LHCN-M2 (cell line): ENCODE results near the gene SDC1. TPM values are rescaled to one million over a fixed set of nuclear protein-coding genes. Genes with fewer than 3 reads are reported as not detected.
"Not testable (repeated sequence)": the region's sequence is repeated elsewhere in the genome, so short reads cannot be mapped to it uniquely, and the experiment has no call there.

Experiments used
- DNase-seq: peaks from one replicate; pipeline ENCODE4 v3.0.0-alpha.2; 2012; ENCODE audit warnings: low read depth
- total RNA-seq: library from RNA; depleted of rRNA; stranded (reverse); fragments of >200 nt; gene quantifications from 2 replicates; pipeline ENCODE4 v1.2.3, GENCODE V29; 2014

Gene SDC1
- total RNA-seq, 1 experiment from 2014 or later = 73.1 TPM

- DNase-seq = no peak
Observed at GRCh38 chr2:20196657-20197161, 28.2 kb downstream of the SDC1 start.

GRCh38 chr2:20196053-20196656 lies 28.8 kb downstream of the SDC1 start:
- DNase-seq = no peak

GRCh38 chr2:20195431-20196033 lies 29.4 kb downstream of the SDC1 start:
- no peak for DNase-seq

- DNase-seq = not testable (repeated sequence)
Observed at GRCh38 chr2:20195016-20195411, 29.9 kb downstream of the SDC1 start.

- DNase-seq = no peak
Observed at GRCh38 chr2:20194097-20195015, 30.6 kb downstream of the SDC1 start.

- DNase-seq = no peak
Observed at GRCh38 chr2:20193185-20193584, 31.7 kb downstream of the SDC1 start.

- DNase-seq = no peak
Observed at GRCh38 chr2:20192781-20193180, 32.1 kb downstream of the SDC1 start.

GRCh38 chr2:20191714-20192569 lies 33.0 kb downstream of the SDC1 start:
- DNase-seq = no peak

- DNase-seq = no peak
Observed at GRCh38 chr2:20190876-20191713, 33.8 kb downstream of the SDC1 start.

GRCh38 chr2:20190170-20190569 lies 34.8 kb downstream of the SDC1 start:
- DNase-seq = no peak

GRCh38 chr2:20189299-20189931 lies 35.5 kb downstream of the SDC1 start:
- DNase-seq = no peak

- no peak for DNase-seq
Observed at GRCh38 chr2:20188851-20189250, 36.1 kb downstream of the SDC1 start.

GRCh38 chr2:20188201-20188600 lies 36.7 kb downstream of the SDC1 start:
- no peak for DNase-seq

- DNase-seq = no peak
Observed at GRCh38 chr2:20187331-20187730, 37.6 kb downstream of the SDC1 start.

- DNase-seq = peak; percentile 59
Observed at GRCh38 chr2:20186855-20187187, 38.1 kb downstream of the SDC1 start.

- peak; percentile 78 for DNase-seq
Observed at GRCh38 chr2:20186078-20186854, 38.7 kb downstream of the SDC1 start.

- peak; percentile 92 for DNase-seq
Observed at GRCh38 chr2:20185176-20186022, 39.5 kb downstream of the SDC1 start.
